Muscle layer of colon (tissue), 2 donors: Measurements from ENCODE around the gene ITGA2B.
"Not testable (repeated sequence)": the region's sequence is repeated elsewhere in the genome, so short reads cannot be mapped to it uniquely, and the experiment has no call there.

Experiments
- H3K27ac ChIP-seq: one replicate; pipeline ENCODE4 v1.7.0; 2013; ENCODE audit warnings: low read depth, mild to moderate bottlenecking, low read length, moderate library complexity
- H3K27me3 ChIP-seq, 2 donors: one replicate each; pipeline ENCODE4 v1.7.0; 2013; ENCODE audit warnings: low read length in 2 of 2, mild to moderate bottlenecking in 2 of 2; ENCODE audit not compliant: insufficient read depth in 2 of 2, control insufficient read depth in 1 of 2
- H3K36me3 ChIP-seq: one replicate; pipeline ENCODE4 v1.7.0; 2013; ENCODE audit warnings: mild to moderate bottlenecking, low read length; ENCODE audit not compliant: insufficient read depth
- H3K4me1 ChIP-seq: one replicate; pipeline ENCODE4 v1.7.0; 2013; ENCODE audit warnings: mild to moderate bottlenecking, low read length; ENCODE audit not compliant: insufficient read depth
- H3K4me3 ChIP-seq, 2 donors: one replicate each; pipeline ENCODE4 v1.7.0; 2013; ENCODE audit warnings: low read length in 2 of 2, low read depth in 1 of 2, mild to moderate bottlenecking in 1 of 2, moderate library complexity in 1 of 2
- H3K9ac ChIP-seq: one replicate; pipeline ENCODE4 v1.7.0; 2013; ENCODE audit warnings: low read length
- H3K9me3 ChIP-seq: one replicate; pipeline ENCODE4 v1.7.0; 2013; ENCODE audit warnings: mild to moderate bottlenecking, low read length
- donor health status: abdominal sarcoma.
- donor health status: Adenocarcinoma of cecum.

ITGA2B gene

DNA sequence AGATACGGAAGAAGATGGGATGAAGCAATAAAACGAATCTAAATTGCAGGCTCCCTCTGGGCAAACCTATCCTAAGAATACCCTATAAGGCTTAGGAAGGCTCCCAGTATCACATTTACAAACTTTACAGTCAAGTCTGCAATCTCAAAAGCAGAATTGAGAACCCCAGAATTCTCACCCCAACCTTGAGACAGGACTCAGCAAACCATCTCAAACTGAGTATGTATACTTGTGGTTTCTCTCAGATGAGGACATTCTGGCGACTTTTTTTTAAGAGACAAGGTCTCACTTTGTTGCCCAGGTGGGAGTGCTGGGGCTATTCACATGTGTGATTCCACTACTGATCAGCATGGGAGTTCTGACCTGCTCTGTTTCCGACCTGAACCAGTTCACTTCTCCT is 19.3 kb upstream of the ITGA2B start:
- no peaks in the 10 kb centered on the region for H3K4me1 ChIP-seq
- no peak overlapping the region for H3K9ac ChIP-seq
- H3K27ac ChIP-seq = no peak overlapping the region
- no peak overlapping the region for H3K4me3 ChIP-seq
- peaks cover 5% of the 10 kb centered on the region for H3K36me3 ChIP-seq
- no peaks in the 10 kb centered on the region for H3K27me3 ChIP-seq
- H3K9me3 ChIP-seq = no peaks in the 10 kb centered on the region

DNA sequence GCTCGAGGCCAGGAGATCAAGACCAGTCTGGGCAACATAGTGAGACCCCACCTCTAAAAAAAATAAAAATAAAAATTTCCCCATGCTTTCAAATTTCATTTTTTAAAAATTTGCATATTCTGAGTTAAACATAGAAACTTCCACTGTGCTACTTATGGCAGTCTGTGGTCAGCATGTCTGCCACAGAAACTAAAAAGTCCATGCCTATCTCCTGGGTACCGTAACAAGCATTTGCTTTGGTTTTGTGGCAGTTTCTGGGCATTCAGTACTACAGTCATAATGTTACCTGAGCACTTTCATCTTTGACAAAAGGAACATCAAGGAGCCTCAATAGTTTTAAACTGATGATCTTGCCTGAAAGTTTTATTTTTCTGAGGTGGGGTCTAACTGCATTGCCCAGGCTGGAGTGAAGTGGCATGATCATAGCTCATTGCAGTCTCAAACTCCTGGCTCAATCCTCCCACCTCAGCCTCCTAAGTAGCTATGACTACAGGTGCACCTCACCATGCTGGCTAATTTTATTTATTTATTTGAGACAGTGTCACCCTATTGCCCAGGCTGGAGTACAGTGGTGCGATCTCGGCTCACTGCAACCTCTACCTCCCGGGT is 13.2 kb upstream of the ITGA2B start:
- Histone ChIP-seq H3K4me1 (no peaks in the 10 kb centered on the region), H3K36me3 (peaks cover 51% of the 10 kb centered on the region), H3K4me3 (no peak overlapping the region), H3K27ac (no peak overlapping the region), H3K9me3 (no peaks in the 10 kb centered on the region), H3K9ac (no peak overlapping the region), H3K27me3 (no peaks in the 10 kb centered on the region)

DNA sequence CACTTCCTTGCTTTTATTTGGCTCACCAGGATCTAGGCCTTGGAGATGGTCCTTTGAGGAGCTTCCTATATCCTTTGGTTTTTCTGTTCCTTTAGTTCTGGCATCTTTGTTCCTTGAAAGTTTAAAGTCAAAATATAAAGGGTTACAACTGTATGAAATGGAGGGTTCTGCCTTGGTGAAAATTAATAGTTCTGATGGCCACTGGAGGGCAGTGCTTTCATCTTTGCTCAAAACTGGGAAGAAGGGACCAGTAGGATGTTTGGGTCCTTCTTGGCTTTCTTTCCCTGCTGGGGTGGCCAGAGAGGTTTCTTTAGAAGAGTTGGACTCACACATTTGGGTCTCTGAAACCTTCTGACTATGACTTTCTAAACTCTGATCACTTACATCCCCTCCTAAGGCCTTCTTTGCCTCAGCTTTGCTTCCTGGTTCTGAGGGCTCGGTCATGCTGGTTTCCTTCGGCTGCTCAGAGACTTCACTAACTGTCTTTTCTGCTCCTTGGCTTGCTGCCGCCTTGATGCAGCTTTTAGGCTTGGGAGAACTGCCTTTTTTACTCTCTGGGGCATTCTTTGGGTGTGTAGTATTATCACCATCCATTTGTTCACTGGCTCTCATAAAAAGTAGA is 10.9 kb upstream of the ITGA2B start:
- Histone ChIP-seq H3K4me3 (no peak overlapping the region), H3K9ac (no peak overlapping the region), H3K27ac (no peak overlapping the region), H3K36me3 (peaks cover 50% of the 10 kb centered on the region), H3K9me3 (no peaks in the 10 kb centered on the region), H3K27me3 (no peaks in the 10 kb centered on the region), H3K4me1 (no peaks in the 10 kb centered on the region)

DNA sequence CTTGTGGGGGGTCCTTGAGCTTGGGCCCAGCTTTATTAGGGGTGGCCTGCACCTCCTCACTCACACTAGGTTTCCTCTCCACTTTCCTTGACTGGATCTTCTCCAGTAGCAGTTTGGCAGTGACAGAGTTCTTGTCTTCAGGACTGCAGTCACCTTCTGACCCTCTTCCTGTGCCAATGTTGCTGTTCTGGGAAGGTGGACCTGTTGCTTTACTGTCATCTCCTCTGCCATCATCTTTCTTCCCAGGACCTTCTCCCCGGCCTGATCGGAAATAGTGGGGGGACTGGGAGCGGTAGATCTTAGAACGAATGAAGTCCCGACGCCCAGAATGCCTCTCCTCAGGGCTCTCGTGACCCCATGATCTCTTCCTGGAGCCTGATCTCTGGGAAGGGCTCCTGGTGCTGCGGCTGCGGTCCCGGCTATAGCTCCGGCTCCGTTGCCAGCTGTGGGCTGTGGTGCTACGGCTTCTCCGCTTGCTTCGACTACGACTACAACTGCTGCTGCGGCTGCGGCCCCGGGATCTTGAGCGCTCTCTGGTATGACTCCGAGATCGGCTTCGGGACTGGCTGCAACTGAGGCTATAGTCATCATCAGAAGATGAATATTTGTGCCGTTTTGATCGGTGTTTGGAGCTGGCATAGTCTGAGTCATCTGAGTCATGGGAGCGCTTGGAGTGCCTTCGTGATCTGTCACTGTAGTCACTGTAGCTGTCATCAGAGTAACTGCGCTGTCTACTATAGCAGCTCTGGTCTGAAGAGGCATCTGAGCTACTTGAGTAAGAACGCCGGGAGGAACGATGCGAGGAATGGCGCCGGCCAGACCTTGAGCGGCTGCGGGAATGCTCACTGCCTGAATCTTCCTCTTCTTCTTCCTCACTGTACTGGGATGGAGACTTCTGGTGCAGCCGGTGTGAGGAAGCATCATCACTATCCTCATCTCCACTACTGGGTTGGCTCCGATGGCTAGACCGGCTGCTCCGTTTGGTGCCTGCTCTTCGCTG is 9.5 kb upstream of the ITGA2B start:
- Histone ChIP-seq H3K36me3 (peaks cover 50% of the 10 kb centered on the region), H3K9ac (no peak overlapping the region), H3K4me1 (no peaks in the 10 kb centered on the region), H3K27ac (no peak overlapping the region), H3K4me3 (no peak overlapping the region), H3K9me3 (no peaks in the 10 kb centered on the region), H3K27me3 (no peaks in the 10 kb centered on the region)

DNA sequence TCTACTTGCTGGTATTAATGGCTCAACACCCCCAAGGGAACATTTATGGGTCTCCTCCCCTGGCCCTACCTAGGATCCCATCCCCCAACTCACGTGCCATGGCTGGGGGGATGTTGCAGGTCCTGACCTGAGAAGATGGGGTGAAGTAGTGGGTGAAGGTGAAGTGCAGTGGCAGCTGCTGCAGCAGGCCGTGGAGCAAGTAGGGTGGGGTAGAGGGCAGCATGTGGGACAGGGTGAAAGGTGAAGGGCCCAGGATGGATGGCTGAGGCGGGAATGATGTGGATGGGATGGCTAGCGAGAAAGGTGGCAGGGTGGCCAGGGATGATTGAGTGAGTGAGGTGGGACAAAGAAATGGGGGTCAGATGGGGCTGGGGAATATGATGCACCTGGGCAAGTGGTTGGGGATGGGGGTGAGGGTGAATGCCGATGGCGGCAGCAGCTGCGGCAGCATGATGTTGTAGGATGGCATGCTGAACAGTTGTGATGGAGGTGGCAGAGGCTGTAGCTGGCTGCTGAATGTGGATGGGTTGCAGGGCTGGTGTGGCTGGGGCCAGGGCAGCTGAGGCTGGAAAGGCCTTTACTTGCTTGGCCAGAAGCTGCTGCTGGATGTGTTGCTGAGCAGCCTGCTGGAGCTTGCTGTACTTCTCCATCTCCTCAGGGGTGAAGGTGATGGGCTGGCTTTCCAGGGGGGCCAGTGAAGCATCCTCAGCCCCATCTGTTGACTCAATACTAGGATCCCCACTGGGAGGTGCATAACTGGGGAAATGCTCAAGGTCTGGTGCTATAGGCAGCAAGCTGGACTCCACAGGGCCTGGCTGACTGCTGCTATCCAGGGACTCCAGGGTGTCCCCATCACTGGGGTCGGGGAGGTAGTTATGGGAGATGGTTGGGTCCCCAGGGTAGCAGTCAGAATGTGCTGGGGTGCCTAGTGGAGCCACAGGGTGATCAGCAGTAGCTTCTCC is 8.3 kb upstream of the ITGA2B start:
- Histone ChIP-seq H3K27ac (no peak overlapping the region), H3K4me3 (no peak overlapping the region), H3K4me1 (no peaks in the 10 kb centered on the region), H3K9me3 (no peaks in the 10 kb centered on the region), H3K9ac (no peak overlapping the region), H3K36me3 (peaks cover 45% of the 10 kb centered on the region), H3K27me3 (no peaks in the 10 kb centered on the region)

DNA sequence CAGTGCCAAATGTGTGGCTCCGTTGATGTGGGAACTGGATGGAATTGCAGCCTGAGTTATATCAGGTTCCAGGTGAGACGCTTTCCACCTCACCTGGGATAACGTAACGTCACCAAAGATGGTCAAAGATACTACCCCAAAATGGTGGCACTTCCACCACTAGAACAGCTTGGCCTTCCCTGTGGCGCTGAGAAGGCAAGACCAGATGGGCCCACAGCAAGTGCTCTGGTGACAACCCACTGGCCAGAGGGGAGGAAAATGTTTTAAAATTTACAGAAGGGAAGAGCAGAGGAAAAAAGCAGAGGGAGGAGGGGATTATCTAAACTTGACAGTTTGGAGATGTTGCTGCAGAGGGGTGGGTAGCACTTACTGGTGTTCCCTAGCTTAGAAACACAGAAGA is 7.5 kb upstream of the ITGA2B start:
- no peaks in the 10 kb centered on the region for H3K27me3 ChIP-seq
- no peak overlapping the region for H3K27ac ChIP-seq
- H3K9me3 ChIP-seq = no peaks in the 10 kb centered on the region
- no peak overlapping the region for H3K4me3 ChIP-seq
- H3K36me3 ChIP-seq = peaks cover 40% of the 10 kb centered on the region
- H3K4me1 ChIP-seq = no peaks in the 10 kb centered on the region
- H3K9ac ChIP-seq = no peak overlapping the region

DNA sequence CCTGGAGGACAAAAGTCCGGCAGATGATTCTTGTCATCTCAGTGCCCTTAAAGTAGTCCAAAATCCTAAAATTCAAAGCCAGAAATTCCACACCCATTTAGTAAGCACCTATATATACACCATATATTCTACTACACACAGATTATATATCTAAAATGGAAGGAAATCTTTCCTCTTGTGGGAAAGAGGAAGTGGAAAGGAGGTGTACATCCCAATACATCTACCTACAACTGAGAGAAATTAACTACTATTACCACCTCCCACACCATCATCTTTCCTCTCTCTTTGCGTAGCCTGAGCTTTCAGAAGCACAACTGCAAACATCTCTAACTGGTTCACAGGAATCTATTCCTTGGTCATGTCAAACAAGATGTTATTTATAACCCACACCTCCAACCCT is 5.4 kb upstream of the ITGA2B start:
- Histone ChIP-seq H3K4me3 (no peak overlapping the region), H3K36me3 (peaks cover 24% of the 10 kb centered on the region), H3K9me3 (no peaks in the 10 kb centered on the region), H3K27ac (no peak overlapping the region), H3K9ac (no peak overlapping the region), H3K4me1 (no peaks in the 10 kb centered on the region), H3K27me3 (no peaks in the 10 kb centered on the region)

DNA sequence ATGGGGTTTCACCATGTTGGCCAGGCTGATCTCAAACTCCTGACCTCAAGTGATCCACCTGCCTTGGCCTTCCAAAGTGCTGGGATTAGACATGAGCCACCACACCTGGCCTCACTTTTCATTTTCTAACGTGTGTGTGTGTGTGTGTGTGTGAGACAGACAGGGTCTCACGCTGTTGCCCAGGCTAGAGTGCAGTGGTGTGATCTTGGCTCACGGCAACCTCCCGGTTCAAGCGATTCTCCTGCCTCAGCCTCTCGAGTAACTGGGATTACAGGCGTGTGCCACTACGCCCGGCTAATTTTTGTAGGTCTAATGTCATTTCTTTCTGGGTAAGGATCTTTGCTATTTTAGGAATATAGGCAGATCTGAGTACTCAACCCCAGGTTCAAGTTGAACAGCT is 4.7 kb upstream of the ITGA2B start:
- H3K4me3 ChIP-seq, H3K27me3 ChIP-seq, H3K9ac ChIP-seq, H3K4me1 ChIP-seq, H3K9me3 ChIP-seq, H3K27ac ChIP-seq: not testable (repeated sequence)
- H3K36me3 ChIP-seq = peaks cover 17% of the 10 kb centered on the region

DNA sequence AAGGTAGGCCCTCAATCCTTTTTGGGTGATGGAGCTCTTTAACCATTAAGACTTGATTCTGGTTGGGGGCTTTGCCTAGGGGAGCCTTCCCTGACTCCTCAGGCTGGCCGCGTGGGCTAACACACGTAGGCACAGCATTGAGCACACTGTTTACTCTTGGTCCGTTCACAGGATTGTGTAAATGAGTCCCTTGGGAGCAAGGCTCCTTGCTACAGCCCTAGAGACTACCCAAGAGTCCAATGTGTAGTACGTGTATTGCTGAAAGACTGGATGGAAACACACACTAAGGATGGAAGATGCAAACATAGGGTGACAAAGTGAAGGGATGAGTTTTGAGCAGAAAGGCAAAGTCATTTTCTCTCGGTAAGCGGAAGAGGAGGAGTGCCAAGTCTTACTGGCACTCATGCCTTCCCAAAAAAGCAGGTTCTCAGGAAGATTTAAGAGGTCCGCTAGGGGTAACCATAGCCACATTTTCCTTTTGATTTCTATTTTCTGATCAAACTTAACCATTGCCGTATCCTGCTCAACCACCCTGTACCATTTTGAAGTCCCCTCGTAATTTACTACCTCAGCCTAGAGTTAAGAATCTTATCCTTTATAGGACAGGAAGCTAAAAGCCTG is 911 bp upstream of the ITGA2B start:
- Histone ChIP-seq H3K27me3 (no peaks in the 10 kb centered on the region), H3K27ac (no peak overlapping the region), H3K4me1 (peaks cover 5% of the 10 kb centered on the region), H3K36me3 (peaks cover under 1% of the 10 kb centered on the region), H3K4me3 (no peak overlapping the region), H3K9me3 (no peaks in the 10 kb centered on the region), H3K9ac (no peak overlapping the region)

DNA sequence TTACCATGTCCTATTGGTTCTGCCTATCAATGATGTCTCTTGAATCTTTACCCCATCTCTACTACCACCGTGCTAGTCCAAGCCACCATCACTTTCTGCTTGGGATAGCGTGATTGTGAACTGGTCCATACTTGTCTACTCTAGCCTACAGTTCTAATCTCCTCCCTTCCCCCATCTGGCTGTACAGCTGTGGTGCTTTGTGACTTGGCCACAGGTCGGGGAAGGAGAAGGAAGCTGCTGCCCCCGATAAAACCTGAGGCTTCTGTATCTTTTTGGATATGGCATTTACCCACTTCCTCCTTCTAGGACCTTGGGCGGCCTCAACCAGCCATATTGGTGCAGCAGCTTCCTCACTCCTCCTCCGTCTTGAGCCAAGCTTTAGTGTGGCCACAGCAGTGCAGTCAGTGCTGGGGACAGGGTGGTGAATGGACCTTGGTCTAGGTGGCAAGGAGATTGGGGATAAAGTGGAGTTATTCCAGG is 314 bp upstream of the ITGA2B start:
- no peak overlapping the region for H3K4me3 ChIP-seq
- H3K36me3 ChIP-seq = no peaks in the 10 kb centered on the region
- no peaks in the 10 kb centered on the region for H3K9me3 ChIP-seq
- H3K27me3 ChIP-seq = peaks cover 0 to 2% of the 10 kb centered on the region in 2 donors
- peaks cover 7% of the 10 kb centered on the region for H3K4me1 ChIP-seq
- no peak overlapping the region for H3K27ac ChIP-seq
- no peak overlapping the region for H3K9ac ChIP-seq
